22Rv1 (cell line): ENCODE data around the gene TAS2R20.

Experiments
- H3K27ac ChIP-seq: fragments of 450-650 bp; 2 replicates; pipeline ENCODE4 v1.5.1; 2017
- ZFX ChIP-seq: fragments of 450-650 bp; IDR thresholded peaks from 2 replicates; pipeline ENCODE4 v1.6.1; 2017; ENCODE audit warnings: antibody characterized with exemption, borderline replicate concordance
- TF ChIP-seq, protein P1 (sequence below): fragments of 450-650 bp; IDR thresholded peaks from 2 replicates; pipeline ENCODE4 v1.5.1; 2017; ENCODE audit warnings: mild to moderate bottlenecking

Gene TAS2R20

DNA sequence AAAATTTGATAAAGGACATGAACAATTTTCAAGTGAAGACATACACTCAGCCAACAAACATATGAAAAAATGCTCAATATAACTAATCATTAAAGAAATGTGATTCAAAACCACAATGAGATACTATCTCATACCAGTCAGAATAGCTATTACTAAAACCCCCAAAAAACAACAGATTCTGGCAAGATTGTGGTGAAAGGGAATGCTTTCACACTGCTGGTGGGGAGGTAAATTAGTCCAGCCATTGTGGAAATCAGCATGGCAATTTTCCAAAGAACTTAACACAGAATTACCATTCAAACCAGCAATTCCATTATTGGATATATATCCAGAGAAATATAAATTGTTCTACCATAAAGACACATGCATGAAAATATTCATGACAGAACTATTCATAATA lies 40.4 kb downstream of the TAS2R20 start:
- no peak for TF ChIP-seq ZFX
- TF ChIP-seq, protein P1, sequence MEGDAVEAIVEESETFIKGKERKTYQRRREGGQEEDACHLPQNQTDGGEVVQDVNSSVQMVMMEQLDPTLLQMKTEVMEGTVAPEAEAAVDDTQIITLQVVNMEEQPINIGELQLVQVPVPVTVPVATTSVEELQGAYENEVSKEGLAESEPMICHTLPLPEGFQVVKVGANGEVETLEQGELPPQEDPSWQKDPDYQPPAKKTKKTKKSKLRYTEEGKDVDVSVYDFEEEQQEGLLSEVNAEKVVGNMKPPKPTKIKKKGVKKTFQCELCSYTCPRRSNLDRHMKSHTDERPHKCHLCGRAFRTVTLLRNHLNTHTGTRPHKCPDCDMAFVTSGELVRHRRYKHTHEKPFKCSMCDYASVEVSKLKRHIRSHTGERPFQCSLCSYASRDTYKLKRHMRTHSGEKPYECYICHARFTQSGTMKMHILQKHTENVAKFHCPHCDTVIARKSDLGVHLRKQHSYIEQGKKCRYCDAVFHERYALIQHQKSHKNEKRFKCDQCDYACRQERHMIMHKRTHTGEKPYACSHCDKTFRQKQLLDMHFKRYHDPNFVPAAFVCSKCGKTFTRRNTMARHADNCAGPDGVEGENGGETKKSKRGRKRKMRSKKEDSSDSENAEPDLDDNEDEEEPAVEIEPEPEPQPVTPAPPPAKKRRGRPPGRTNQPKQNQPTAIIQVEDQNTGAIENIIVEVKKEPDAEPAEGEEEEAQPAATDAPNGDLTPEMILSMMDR: no peak
- no peak overlapping the region for H3K27ac ChIP-seq

DNA sequence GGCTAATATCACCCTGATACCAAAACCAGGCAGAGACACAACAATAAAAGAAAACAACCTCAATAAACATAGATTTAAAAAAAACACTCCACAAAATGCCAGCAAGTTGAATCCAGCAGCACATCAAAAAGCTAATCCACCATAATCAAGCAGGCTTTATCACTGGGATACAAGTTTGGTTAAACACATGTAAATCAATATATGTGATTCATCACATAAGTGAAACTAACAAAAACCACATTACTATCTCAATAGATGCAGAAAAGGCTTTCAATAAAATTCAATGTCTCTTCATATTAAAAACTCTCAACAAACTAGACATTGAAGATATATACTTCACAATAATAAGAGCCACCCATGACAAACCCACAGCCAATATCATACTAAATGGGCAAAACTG lies 42.0 kb downstream of the TAS2R20 start:
- TF ChIP-seq, protein P1: no peak
- no peak for TF ChIP-seq ZFX

DNA sequence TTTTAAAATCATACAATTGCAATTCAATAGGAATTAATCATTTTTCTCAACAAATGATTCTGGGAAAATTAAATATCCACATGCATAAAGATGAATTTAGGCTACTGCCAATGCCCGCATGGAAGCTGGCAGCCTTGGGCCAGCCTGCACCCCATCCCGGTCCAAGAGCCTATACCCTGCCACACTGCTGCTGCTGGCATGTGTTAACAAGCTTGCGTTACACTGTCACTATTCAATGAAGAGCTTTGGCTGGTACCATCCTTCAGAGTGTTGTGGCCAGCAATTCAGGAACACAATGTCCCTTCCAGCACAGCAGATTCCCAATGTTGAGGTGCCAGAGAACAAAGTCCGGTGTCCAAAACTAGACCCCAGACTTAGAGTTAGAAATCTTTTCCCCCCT lies 45.5 kb downstream of the TAS2R20 start:
- TF ChIP-seq, protein P1: no peak
- TF ChIP-seq ZFX: no peak

More for the DNA sequence above, 42.0 kb downstream of the TAS2R20 start:
- no peak overlapping the region for H3K27ac ChIP-seq

More for the DNA sequence above, 45.5 kb downstream of the TAS2R20 start:
- H3K27ac ChIP-seq: no peak overlapping the region
